Natural killer cell (primary cell): Measurements from ENCODE around the gene KRTAP2-4. TPM values are rescaled to one million over a fixed set of nuclear protein-coding genes. Genes with fewer than 3 reads are reported as not detected.
"Not testable (repeated sequence)": the region's sequence is repeated elsewhere in the genome, so short reads cannot be mapped to it uniquely, and the experiment has no call there.

Source experiments
- ATAC-seq, 3 donors: fragments of 150-1000 bp in 2 of 3; fragments of 200-7000 bp in 1 of 3; cut with Tn5 transposase; 1 replicate in 1 of 3; 2 replicates in 2 of 3; pipeline ENCODE4 v1.10.0; 2021; ENCODE audit warnings: mild to moderate bottlenecking in 2 of 3, moderate library complexity in 2 of 3
- DNase-seq, 2 donors: peaks; one replicate each; pipeline versions ENCODE4 v3.0.0 to v3.0.0-alpha.2; 2013 to 2021; ENCODE audit warnings: mixed read lengths in 1 of 2
- H3K27ac ChIP-seq: one replicate; pipeline ENCODE4 v1.5.1; 2013; ENCODE audit warnings: mild to moderate bottlenecking, low read length
- H3K27me3 ChIP-seq: one replicate; pipeline ENCODE4 v1.6.1; 2013; ENCODE audit warnings: low read length; ENCODE audit not compliant: control insufficient read depth, insufficient read depth
- H3K36me3 ChIP-seq: one replicate; pipeline ENCODE4 v1.6.1; 2013; ENCODE audit warnings: low read length; ENCODE audit not compliant: control insufficient read depth, insufficient read depth
- H3K4me1 ChIP-seq: one replicate; pipeline ENCODE4 v1.6.1; 2013; ENCODE audit warnings: low read length; ENCODE audit not compliant: control insufficient read depth, insufficient read depth
- H3K4me3 ChIP-seq: one replicate; pipeline ENCODE4 v1.5.1; 2013; ENCODE audit warnings: low read length
- H3K9me3 ChIP-seq: one replicate; pipeline ENCODE4 v1.6.1; 2013; ENCODE audit warnings: low read length; ENCODE audit not compliant: control insufficient read depth, insufficient read depth
- H3K27ac Mint-ChIP-seq, 2 donors: one replicate each; pipeline ENCODE4 v1.8.0; 2022; ENCODE audit warnings: mild to moderate bottlenecking in 2 of 2, mixed read lengths in 2 of 2, moderate library complexity in 1 of 2
- H3K27me3 Mint-ChIP-seq, 2 donors: one replicate each; pipeline ENCODE4 v1.8.0; 2022; ENCODE audit warnings: low read depth in 2 of 2, mixed read lengths in 2 of 2
- H3K36me3 Mint-ChIP-seq: one replicate; pipeline ENCODE4 v1.8.0; 2022; ENCODE audit warnings: mixed read lengths
- H3K4me1 Mint-ChIP-seq, 2 donors: one replicate each; pipeline ENCODE4 v1.8.0; 2022; ENCODE audit warnings: mixed read lengths in 2 of 2
- H3K4me3 Mint-ChIP-seq: one replicate; pipeline ENCODE4 v1.8.0; 2022; ENCODE audit warnings: mild to moderate bottlenecking, moderate library complexity, mixed read lengths
- H3K9me3 Mint-ChIP-seq, 2 donors: one replicate each; pipeline ENCODE4 v1.8.0; 2022; ENCODE audit warnings: mixed read lengths in 2 of 2
- WGBS: methylation state at CpG from one replicate; pipeline ENCODE4 v1.1.7; 2013; ENCODE audit warnings: missing lambda C conversion rate; ENCODE audit not compliant: insufficient coverage; 5-methylcytosine and 5-hydroxymethylcytosine counted together
- intact Hi-C: fragments of 100-400 bp; cut with micrococcal nuclease; formaldehyde crosslinking; loops from one replicate; pipeline ENCODE4 v1.14.2; 2022
- total RNA-seq, 4 donors: library from RNA; stranded (reverse); fragments of 120-200 nt in 1 of 4; gene quantifications; one replicate each; pipeline versions ENCODE4 v1.2.3 to v1.2.4, GENCODE V29; 2013 to 2022
- TF ChIP-seq, protein P1 (sequence below): fragments of 200-600 bp; IDR thresholded peaks from one replicate; pipeline ENCODE4 v1.8.0; 2022; ENCODE audit warnings: antibody characterized with exemption

The KRTAP2-4 gene
- total RNA-seq, 3 donors from 2014 or later (not counting 1 experiment from before 2014, with no cell fraction given), result not detected

DNA sequence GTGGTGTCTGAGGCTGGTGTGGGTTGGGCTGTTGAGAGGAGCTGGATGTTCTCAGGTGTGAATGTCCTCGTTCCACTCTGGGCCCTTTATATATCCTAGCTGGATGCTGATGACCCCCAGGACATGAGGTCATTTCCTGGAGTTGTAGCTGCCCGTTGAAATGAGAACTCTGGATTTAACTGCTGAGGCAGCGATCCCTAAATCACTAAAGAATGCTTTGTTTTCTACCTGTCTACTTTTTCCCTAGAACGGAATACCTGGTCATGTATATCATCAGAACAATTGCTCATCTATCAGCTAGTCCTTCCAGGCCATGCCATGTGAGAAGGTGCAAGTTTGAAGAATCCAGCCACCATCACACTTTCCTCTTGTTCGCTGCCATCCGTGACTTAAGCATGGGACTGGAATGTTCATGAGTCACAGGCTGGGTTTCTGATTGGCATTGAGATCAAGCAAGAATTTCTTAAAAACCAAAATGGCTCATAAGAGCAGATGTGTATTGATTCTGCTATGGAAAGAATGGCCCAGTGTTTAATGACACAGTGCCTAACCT is 5.6 kb downstream of the KRTAP2-4 start, which contains the start of gene KRTAP2-3:
Gene KRTAP2-3 (minus strand): TSS at position 63 of the 553 bp plus-strand sequence. CDS start 64 bp downstream, outside the sequence.
- Mint-ChIP-seq H3K36me3 (no peaks in the 10 kb centered on the region), H3K27me3 (peaks cover 14 to 44% of the 10 kb centered on the region in 2 donors), H3K9me3 (peaks cover 2 to 3% of the 10 kb centered on the region in 2 donors), H3K27ac (no peak within 1 kb of the TSS), H3K4me3 (no peak within 1 kb of the TSS), H3K4me1 (no peaks in the 10 kb centered on the region)
- WGBS, result 75% methylated on average over 6 of the region's 6 CpGs
- Histone ChIP-seq H3K36me3 (no peaks in the 10 kb centered on the region), H3K4me3 (no peak within 1 kb of the TSS), H3K4me1 (no peaks in the 10 kb centered on the region), H3K27ac (no peak within 1 kb of the TSS), H3K9me3 (no peaks in the 10 kb centered on the region), H3K27me3 (no peaks in the 10 kb centered on the region)
- no peak for ATAC-seq
- TF ChIP-seq, protein P1, sequence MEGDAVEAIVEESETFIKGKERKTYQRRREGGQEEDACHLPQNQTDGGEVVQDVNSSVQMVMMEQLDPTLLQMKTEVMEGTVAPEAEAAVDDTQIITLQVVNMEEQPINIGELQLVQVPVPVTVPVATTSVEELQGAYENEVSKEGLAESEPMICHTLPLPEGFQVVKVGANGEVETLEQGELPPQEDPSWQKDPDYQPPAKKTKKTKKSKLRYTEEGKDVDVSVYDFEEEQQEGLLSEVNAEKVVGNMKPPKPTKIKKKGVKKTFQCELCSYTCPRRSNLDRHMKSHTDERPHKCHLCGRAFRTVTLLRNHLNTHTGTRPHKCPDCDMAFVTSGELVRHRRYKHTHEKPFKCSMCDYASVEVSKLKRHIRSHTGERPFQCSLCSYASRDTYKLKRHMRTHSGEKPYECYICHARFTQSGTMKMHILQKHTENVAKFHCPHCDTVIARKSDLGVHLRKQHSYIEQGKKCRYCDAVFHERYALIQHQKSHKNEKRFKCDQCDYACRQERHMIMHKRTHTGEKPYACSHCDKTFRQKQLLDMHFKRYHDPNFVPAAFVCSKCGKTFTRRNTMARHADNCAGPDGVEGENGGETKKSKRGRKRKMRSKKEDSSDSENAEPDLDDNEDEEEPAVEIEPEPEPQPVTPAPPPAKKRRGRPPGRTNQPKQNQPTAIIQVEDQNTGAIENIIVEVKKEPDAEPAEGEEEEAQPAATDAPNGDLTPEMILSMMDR, result no peak
- intact Hi-C loops, result no loop called here
- no peak for DNase-seq

- DNase-seq, H3K36me3 ChIP-seq, H3K27ac ChIP-seq, H3K4me1 Mint-ChIP-seq, H3K4me1 ChIP-seq, intact Hi-C loops, H3K9me3 ChIP-seq, H3K4me3 Mint-ChIP-seq, H3K9me3 Mint-ChIP-seq, ATAC-seq, H3K36me3 Mint-ChIP-seq, H3K27me3 ChIP-seq, H3K27ac Mint-ChIP-seq, H3K4me3 ChIP-seq: not testable (repeated sequence)
- H3K27me3 Mint-ChIP-seq, result peaks cover 14 to 46% of the 10 kb centered on the region in 2 donors
- 59% methylated on average over 11 of the region's 31 CpGs for WGBS
These were observed 6.2 kb downstream of the KRTAP2-4 start for GRCh38 chr17:41059276-41060051.

GRCh38 chr17:41058741-41059140 is 6.9 kb downstream of the KRTAP2-4 start:
- 100% methylated on average over 1 of the region's 5 CpGs for WGBS
- Mint-ChIP-seq H3K27ac (no peak overlapping the region), H3K9me3 (peaks cover 2 to 3% of the 10 kb centered on the region in 2 donors), H3K4me1 (no peaks in the 10 kb centered on the region), H3K27me3 (peaks cover 14 to 53% of the 10 kb centered on the region in 2 donors), H3K4me3 (no peak overlapping the region), H3K36me3 (no peaks in the 10 kb centered on the region)
- H3K27ac ChIP-seq, result no peak overlapping the region
- H3K36me3 ChIP-seq, result no peaks in the 10 kb centered on the region
- no peaks in the 10 kb centered on the region for H3K27me3 ChIP-seq
- H3K4me3 ChIP-seq, result no peak overlapping the region
- TF ChIP-seq, protein P1, result no peak
- ATAC-seq, result no peak
- no peaks in the 10 kb centered on the region for H3K4me1 ChIP-seq
- intact Hi-C loops, result no loop called here
- no peaks in the 10 kb centered on the region for H3K9me3 ChIP-seq
- DNase-seq, result no peak

DNA sequence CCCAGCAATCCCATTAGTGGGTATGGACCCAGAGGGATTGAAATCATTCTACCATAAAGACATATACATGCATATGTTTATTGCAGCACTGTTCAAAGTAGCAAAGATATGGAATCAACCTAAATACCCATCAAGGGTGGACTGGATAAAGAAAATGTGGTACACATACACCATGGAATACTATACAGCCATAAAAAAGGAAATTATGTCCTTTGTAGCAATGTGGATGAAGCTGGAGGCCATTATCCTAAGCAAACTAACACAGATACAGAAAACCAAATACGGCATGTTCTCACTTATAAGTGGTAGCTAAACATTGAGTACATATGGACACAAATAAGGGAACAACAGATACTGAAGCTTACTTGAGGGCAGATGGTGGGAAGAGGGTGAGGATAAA is 8.1 kb downstream of the KRTAP2-4 start:
- intact Hi-C loops, result no loop called here
- no peak overlapping the region for H3K27ac ChIP-seq
- 83% methylated on average over 1 of the region's 1 CpG for WGBS
- no peaks in the 10 kb centered on the region for H3K4me1 Mint-ChIP-seq
- H3K36me3 Mint-ChIP-seq, result no peaks in the 10 kb centered on the region
- DNase-seq (no peak), ATAC-seq (no peak)
- H3K4me1 ChIP-seq, result no peaks in the 10 kb centered on the region
- TF ChIP-seq, protein P1, result no peak
- peaks cover 18 to 59% of the 10 kb centered on the region in 2 donors for H3K27me3 Mint-ChIP-seq
- H3K9me3 ChIP-seq, result no peaks in the 10 kb centered on the region
- H3K27me3 ChIP-seq, result no peaks in the 10 kb centered on the region
- H3K27ac Mint-ChIP-seq, result no peak overlapping the region
- peaks cover 2 to 3% of the 10 kb centered on the region in 2 donors for H3K9me3 Mint-ChIP-seq
- H3K4me3 ChIP-seq, result no peak overlapping the region
- no peaks in the 10 kb centered on the region for H3K36me3 ChIP-seq
- no peak overlapping the region for H3K4me3 Mint-ChIP-seq

DNA sequence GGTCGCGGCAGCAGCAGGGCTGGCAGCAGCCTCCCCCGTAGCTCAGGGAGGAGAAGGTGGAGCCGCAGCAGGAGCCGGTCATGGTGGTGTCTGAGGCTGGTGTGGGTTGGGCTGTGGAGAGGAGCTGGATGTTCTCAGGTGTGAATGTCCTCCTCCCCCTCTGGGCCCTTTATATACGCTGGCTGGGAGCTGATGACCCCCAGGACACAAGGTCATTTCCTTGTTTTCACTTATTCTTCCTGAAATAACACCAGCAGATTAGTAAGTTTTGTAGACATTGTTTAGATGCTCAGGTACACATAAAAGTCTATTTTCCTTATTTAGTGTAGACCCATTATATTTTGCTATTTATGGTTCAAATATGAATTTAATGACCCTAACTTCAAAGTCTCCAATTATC is 10.5 kb downstream of the KRTAP2-4 start, which contains the start of gene KRTAP2-2:
Gene KRTAP2-2 (minus strand): TSS at position 101 of the 400 bp plus-strand sequence. CDS start 19 bp downstream, at position 82.
- H3K4me3 ChIP-seq, H3K4me1 Mint-ChIP-seq, H3K36me3 Mint-ChIP-seq, ATAC-seq, intact Hi-C loops, H3K27me3 ChIP-seq, H3K36me3 ChIP-seq, H3K4me1 ChIP-seq, H3K27ac ChIP-seq, H3K27ac Mint-ChIP-seq, H3K9me3 Mint-ChIP-seq, DNase-seq, H3K9me3 ChIP-seq, H3K4me3 Mint-ChIP-seq: not testable (repeated sequence)
- H3K27me3 Mint-ChIP-seq, result peaks cover 16 to 50% of the 10 kb centered on the region in 2 donors
- no CpG with 5 or more reads among the region's 6 CpGs for whole genome bisulfite sequencing
